ENCODE measurements around the gene TMEM94. TPM values are rescaled to one million over a fixed set of nuclear protein-coding genes. Genes with fewer than 3 reads are reported as not detected.

TMEM94 gene
- total and polyA plus RNA-seq, 2 of the 8 experiments (the other 6 are each of a cell fraction or from before 2014, with no cell fraction given): 54.8 to 69.9 TPM

- Histone ChIP-seq H2BK12ac (ENCODE audit: low read depth, low read length) (no peak overlapping the region), H3K9ac (replicated peaks in 1 of 4; ENCODE audit: extremely low read depth in 1 of 4, low read depth in 3 of 4, low read length in 3 of 4) (no peak overlapping the region), H4K20me1 (replicated peaks in 1 of 2; ENCODE audit: control insufficient read depth in 1 of 2, insufficient read depth in 2 of 2, low read length in 2 of 2) (peaks cover 0 to 10% of the 10 kb centered on the region in 2 experiments), H3K9me3 (ENCODE audit: insufficient read depth in 2 of 2, low read depth in 1 of 2, low read length in 1 of 2) (no peaks in the 10 kb centered on the region), H3K23ac (ENCODE audit: insufficient read length) (no peak overlapping the region), H2BK15ac (ENCODE audit: low read length) (no peak overlapping the region), H3K4me3 (ENCODE audit: extremely low read depth in 1 of 4, insufficient read depth in 2 of 4, low read depth in 3 of 4, low read length in 4 of 4) (no peak overlapping the region), H4K8ac (ENCODE audit: extremely low read depth, insufficient read depth, low read length) (no peak overlapping the region), H3K27me3 (replicated peaks in 1 of 4; ENCODE audit: control insufficient read depth in 3 of 4, extremely low read depth in 1 of 4, insufficient read depth in 3 of 4, low read length in 3 of 4) (no peaks in the 10 kb centered on the region), H3K79me2 (ENCODE audit: control insufficient read depth in 1 of 2, insufficient read depth in 2 of 2, low read length in 2 of 2) (no peaks in the 10 kb centered on the region), H3K79me1 (ENCODE audit: low read depth, low read length) (no peaks in the 10 kb centered on the region), H3K4ac (replicated peaks; ENCODE audit: insufficient read length, low read depth, low read length) (no peak overlapping the region), H3K27ac (ENCODE audit: low read depth, low read length) (no peak overlapping the region), H2BK20ac (ENCODE audit: low read length) (no peak overlapping the region), H3K14ac (ENCODE audit: insufficient read length) (no peak overlapping the region), H2AK5ac (ENCODE audit: low read depth, low read length) (no peak overlapping the region), H2AFZ (ENCODE audit: low read length) (no peak overlapping the region), H4K5ac (ENCODE audit: insufficient read length, low read depth, low read length) (no peak overlapping the region), H3K18ac (ENCODE audit: extremely low read depth, low read length) (no peak overlapping the region), H3K4me1 (replicated peaks in 1 of 4; ENCODE audit: control insufficient read depth in 3 of 4, insufficient read depth in 4 of 4, low read length in 3 of 4) (no peaks in the 10 kb centered on the region), H2BK120ac (replicated peaks; ENCODE audit: low read depth, low read length) (no peak overlapping the region), H2BK5ac (ENCODE audit: low read depth, low read length) (no peak overlapping the region; the same call in 1 of the 2 replicates), H3K4me2 (ENCODE audit: insufficient read depth in 1 of 2, low read depth in 2 of 2, low read length in 2 of 2) (no peak overlapping the region), H3K23me2 (ENCODE audit: low read depth, low read length) (no peaks in the 10 kb centered on the region), H3K36me3 (ENCODE audit: control insufficient read depth in 2 of 4, insufficient read depth in 4 of 4, low read length in 3 of 4) (peaks cover 3 to 8% (median 6%) of the 10 kb centered on the region in 4 experiments; a peak in 6 of 8 replicates), H3K56ac (replicated peaks; ENCODE audit: insufficient read length, low read depth, low read length) (no peak overlapping the region), H4K91ac (replicated peaks; ENCODE audit: insufficient read length, low read length) (no peak overlapping the region)
- WGBS, 2 experiments (ENCODE audit: extremely low coverage in 1 of 2, insufficient coverage in 1 of 2, insufficient read length in 1 of 2, insufficient replicate concordance in 2 of 2, low coverage in 1 of 2, low lambda C conversion rate in 2 of 2, missing lambda C conversion rate in 1 of 2): 88% methylated on average over 11 of the region's 16 CpGs; no CpG with 5 or more reads in 1 of the 2 experiments
- FAIRE-seq (no peak), DNase-seq (ENCODE audit: low read depth in 1 of 2, low spot score in 2 of 2) (no peak)
- POLR2A ChIA-PET (ENCODE audit: partially characterized antibody): interaction anchor here (0.6 to 6.4 kb wide), 14 partner anchors 10 to 269 kb away, joined by 3 to 35 read pairs (median 4); partner anchors contain the start of genes CASKIN2, GGA3, LLGL2 and MRPS7
- CTCF ChIA-PET (ENCODE audit: partially characterized antibody): interaction anchor here (0.6 to 8.2 kb wide), 8 partner anchors 10 to 259 kb away, joined by 3 to 67 read pairs (median 4); partner anchors contain the start of genes GGA3, MRPS7 and TSEN54
- TF ChIP-seq, protein P1, sequence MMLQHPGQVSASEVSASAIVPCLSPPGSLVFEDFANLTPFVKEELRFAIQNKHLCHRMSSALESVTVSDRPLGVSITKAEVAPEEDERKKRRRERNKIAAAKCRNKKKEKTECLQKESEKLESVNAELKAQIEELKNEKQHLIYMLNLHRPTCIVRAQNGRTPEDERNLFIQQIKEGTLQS (IDR thresholded peaks at IDR 0.05; ENCODE audit: insufficient read depth, low read depth, low read length): no peak
- TF ChIP-seq TEAD4 (IDR thresholded peaks at IDR 0.05; ENCODE audit: low read depth, low read length): no peak
- no peak for TF ChIP-seq HDAC2 (IDR thresholded peaks at IDR 0.05; ENCODE audit: borderline replicate concordance in 1 of 2, low read depth in 2 of 2, low read length in 2 of 2)
- TF ChIP-seq NANOG (IDR thresholded peaks at IDR 0.05; ENCODE audit: insufficient read depth, low read depth, low read length, poor library complexity, severe bottlenecking): no peak
- no peak for TF ChIP-seq ZNF274 (IDR thresholded peaks at IDR 0.05; ENCODE audit: borderline replicate concordance, extremely low read depth, low read length)
- no peak for TF ChIP-seq RBBP5 (IDR thresholded peaks at IDR 0.05; ENCODE audit: borderline replicate concordance, low read depth, low read length)
- no peak for TF ChIP-seq SIRT6 (IDR thresholded peaks at IDR 0.05; ENCODE audit: low read length)
- no peak for TF ChIP-seq HDAC6 (IDR thresholded peaks at IDR 0.05; ENCODE audit: low read depth, low read length)
- TF ChIP-seq RAD21 (IDR thresholded peaks at IDR 0.05 in 1 of 2, conservative IDR thresholded peaks at IDR 0.05 in 1 of 2; ENCODE audit: low read depth in 2 of 2, low read length in 2 of 2): no peak
- no peak for TF ChIP-seq FOSL1 (IDR thresholded peaks at IDR 0.05; ENCODE audit: insufficient read depth, low read depth, low read length)
- no peak for TF ChIP-seq JUN (IDR thresholded peaks at IDR 0.05; ENCODE audit: low read depth, low read length)
These were observed 43.0 kb downstream of the TMEM94 start for GRCh38 chr17:75499313-75500022.

Data from H1 (cell line).